OCI-LY1 (cell line): ENCODE measurements around the gene IGSF6.

ENCODE experiments used
- CTCF ChIP-seq: fragments of 200-600 bp; sonication (generic), shearing (Covaris generic); IDR thresholded peaks from 2 replicates; pipeline ENCODE4 v1.5.1; 2017; ENCODE audit warnings: mild to moderate bottlenecking, antibody characterized with exemption, low read length, moderate library complexity, mixed read lengths
- EZH2 ChIP-seq: fragments of 200-600 bp; sonication (generic), shearing (Covaris generic); IDR thresholded peaks from 2 replicates; pipeline ENCODE4 v1.8.0; 2017; ENCODE audit warnings: borderline replicate concordance, mixed run types, mild to moderate bottlenecking, antibody characterized with exemption, low read length, moderate library complexity, mixed read lengths

DNA sequence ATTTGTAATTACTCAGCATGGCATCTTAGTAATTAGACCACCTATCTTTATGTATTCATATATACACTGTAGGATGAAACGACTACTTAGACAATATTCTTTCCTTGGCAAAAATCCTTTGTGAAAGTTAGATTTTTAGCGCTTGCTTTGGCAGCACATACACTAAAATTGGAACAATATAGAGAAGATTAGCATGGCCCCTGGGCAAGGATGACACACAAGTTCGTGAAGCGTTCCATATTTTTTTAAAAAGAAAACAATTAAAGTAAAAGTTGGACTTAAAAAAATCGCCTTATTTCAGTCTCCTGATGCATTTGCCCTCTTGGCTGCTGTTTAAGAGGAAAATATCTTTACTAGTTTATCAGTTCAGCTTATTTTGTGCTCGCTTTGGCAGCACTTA lies 10.5 kb downstream of the IGSF6 start:
- no peak for TF ChIP-seq CTCF
- TF ChIP-seq EZH2: no peak
